Measurements from ENCODE around the gene MVB12A. TPM values are rescaled to one million over a fixed set of nuclear protein-coding genes. Genes with fewer than 3 reads are reported as not detected.
A peak's percentile ranks its signal among the peaks of the same experiment; 100 is the strongest.

The MVB12A gene
- polyA plus RNA-seq, 3 donors = 43.2 to 47.8 (median 43.7) TPM

- H3K4me1 ChIP-seq (ENCODE audit: control insufficient read depth in 1 of 2, insufficient read depth in 2 of 2, low read length in 2 of 2) = peaks cover 15 to 29% of the 10 kb centered on the region in 2 donors
- no peaks in the 10 kb centered on the region for H3K27me3 ChIP-seq (ENCODE audit: control insufficient read depth in 2 of 2, insufficient read depth in 2 of 2, low read length in 2 of 2)
- peak overlapping the region in 1 of 2 donors; percentile 83 for H3K27ac ChIP-seq (ENCODE audit: low read depth in 1 of 2, low read length in 2 of 2)
- peak overlapping the region; percentile 81 to 92 for H3K4me3 Mint-ChIP-seq
- H3K79me2 ChIP-seq (ENCODE audit: insufficient read depth, low read length) = no peaks in the 10 kb centered on the region
- H3K9ac ChIP-seq (ENCODE audit: insufficient read depth, low read length, poor library complexity, severe bottlenecking) = peak overlapping the region; percentile 79
- peaks cover 25 to 43% of the 10 kb centered on the region in 2 donors for H3K36me3 Mint-ChIP-seq
- peak overlapping the region; percentile 65 to 83 (median 76) for H3K4me3 ChIP-seq (replicated peaks in 1 of 3; ENCODE audit: low read depth in 2 of 3, low read length in 3 of 3)
- WGBS (ENCODE audit: insufficient coverage) = 3% methylated on average over 24 of the region's 25 CpGs
- peak overlapping the region; percentile 94 for H3K4me2 ChIP-seq (replicated peaks; ENCODE audit: extremely low read depth, low read length, poor library complexity, severe bottlenecking)
- peak; percentile 12 for TF ChIP-seq CTCF (IDR thresholded peaks at IDR 0.05)
- H3K9me3 Mint-ChIP-seq = no peaks in the 10 kb centered on the region
- H3K36me3 ChIP-seq (replicated peaks in 1 of 2; ENCODE audit: control insufficient read depth in 1 of 2, insufficient read depth in 2 of 2, low read length in 2 of 2) = peaks cover 8 to 28% of the 10 kb centered on the region in 2 donors
- peak in 1 of 3 donors; percentile 31 for DNase-seq
- H3K27me3 Mint-ChIP-seq (ENCODE audit: low read depth in 3 of 3) = peaks cover 0 to 2% (median 0%) of the 10 kb centered on the region in 3 donors
- intact Hi-C loops (cut with micrococcal nuclease) = loop anchor here in 1 of 2 donors (2.0 kb wide), 1 partner anchor 14 kb away; no protein-coding TSS in a partner anchor
- peak overlapping the region; percentile 99 for H2AFZ ChIP-seq (ENCODE audit: insufficient read depth, low read depth, low read length, poor library complexity, severe bottlenecking)
- no peaks in the 10 kb centered on the region for H4K20me1 ChIP-seq (ENCODE audit: insufficient read depth, low read length)
- peak overlapping the region in 6 of 7 donors; percentile 40 to 84 (median 79) for H3K27ac Mint-ChIP-seq
- no peaks in the 10 kb centered on the region for H3K9me3 ChIP-seq (replicated peaks in 1 of 2; ENCODE audit: control insufficient read depth in 1 of 2, insufficient read depth in 1 of 2, low read length in 2 of 2)
- peaks cover 24% of the 10 kb centered on the region for H3K4me1 Mint-ChIP-seq
Measured at GRCh38 chr19:17420475-17420924, 653 bp downstream of the MVB12A start.

- no peak overlapping the region for H3K9ac ChIP-seq (ENCODE audit: insufficient read depth, low read length, poor library complexity, severe bottlenecking)
- H3K4me1 ChIP-seq (ENCODE audit: control insufficient read depth in 1 of 2, insufficient read depth in 2 of 2, low read length in 2 of 2) = peaks cover 15 to 29% of the 10 kb centered on the region in 2 donors
- no peaks in the 10 kb centered on the region for H3K27me3 ChIP-seq (ENCODE audit: control insufficient read depth in 2 of 2, insufficient read depth in 2 of 2, low read length in 2 of 2)
- no peaks in the 10 kb centered on the region for H3K79me2 ChIP-seq (ENCODE audit: insufficient read depth, low read length)
- no peak overlapping the region for H2AFZ ChIP-seq (ENCODE audit: insufficient read depth, low read depth, low read length, poor library complexity, severe bottlenecking)
- no peak for TF ChIP-seq CTCF (IDR thresholded peaks at IDR 0.05)
- Mint-ChIP-seq H3K36me3 (peaks cover 18 to 31% of the 10 kb centered on the region in 2 donors), H3K27ac (no peak overlapping the region), H3K27me3 (ENCODE audit: low read depth in 3 of 3) (peaks cover 0 to 2% (median 0%) of the 10 kb centered on the region in 3 donors), H3K4me3 (no peak overlapping the region), H3K9me3 (no peaks in the 10 kb centered on the region), H3K4me1 (peaks cover 24% of the 10 kb centered on the region)
- DNase-seq = no peak
- H3K27ac ChIP-seq (ENCODE audit: low read depth in 1 of 2, low read length in 2 of 2) = no peak overlapping the region
- H3K36me3 ChIP-seq (replicated peaks in 1 of 2; ENCODE audit: control insufficient read depth in 1 of 2, insufficient read depth in 2 of 2, low read length in 2 of 2) = peaks cover 8 to 22% of the 10 kb centered on the region in 2 donors
- H3K4me3 ChIP-seq (replicated peaks in 1 of 3; ENCODE audit: low read depth in 2 of 3, low read length in 3 of 3) = no peak overlapping the region
- no peak overlapping the region for H3K4me2 ChIP-seq (replicated peaks; ENCODE audit: extremely low read depth, low read length, poor library complexity, severe bottlenecking)
- no peaks in the 10 kb centered on the region for H4K20me1 ChIP-seq (ENCODE audit: insufficient read depth, low read length)
- WGBS (ENCODE audit: insufficient coverage) = 97% methylated on average over 3 of the region's 4 CpGs
- H3K9me3 ChIP-seq (replicated peaks in 1 of 2; ENCODE audit: control insufficient read depth in 1 of 2, insufficient read depth in 1 of 2, low read length in 2 of 2) = no peaks in the 10 kb centered on the region
- intact Hi-C loops (cut with micrococcal nuclease) = loop anchor here in 1 of 2 donors (2.0 kb wide), 1 partner anchor 15 kb away; no protein-coding TSS in a partner anchor
Measured at GRCh38 chr19:17421942-17422341, 2.1 kb downstream of the MVB12A start.

Data from CD14-positive monocyte (primary cell).